OCI-LY1 (cell line): ENCODE measurements around the gene MAN1B1.

Experiments
- EZH2 ChIP-seq: fragments of 200-600 bp; sonication (generic), shearing (Covaris generic); IDR thresholded peaks from 2 replicates; pipeline ENCODE4 v1.8.0; 2017; ENCODE audit warnings: borderline replicate concordance, mixed run types, mild to moderate bottlenecking, antibody characterized with exemption, low read length, moderate library complexity, mixed read lengths
- TF ChIP-seq, protein P1 (sequence below): fragments of 200-600 bp; sonication (generic), shearing (Covaris generic); IDR thresholded peaks from 2 replicates; pipeline ENCODE4 v1.5.1; 2017; ENCODE audit warnings: mild to moderate bottlenecking, antibody characterized with exemption, low read length, moderate library complexity, mixed read lengths

- TF ChIP-seq, protein P1, sequence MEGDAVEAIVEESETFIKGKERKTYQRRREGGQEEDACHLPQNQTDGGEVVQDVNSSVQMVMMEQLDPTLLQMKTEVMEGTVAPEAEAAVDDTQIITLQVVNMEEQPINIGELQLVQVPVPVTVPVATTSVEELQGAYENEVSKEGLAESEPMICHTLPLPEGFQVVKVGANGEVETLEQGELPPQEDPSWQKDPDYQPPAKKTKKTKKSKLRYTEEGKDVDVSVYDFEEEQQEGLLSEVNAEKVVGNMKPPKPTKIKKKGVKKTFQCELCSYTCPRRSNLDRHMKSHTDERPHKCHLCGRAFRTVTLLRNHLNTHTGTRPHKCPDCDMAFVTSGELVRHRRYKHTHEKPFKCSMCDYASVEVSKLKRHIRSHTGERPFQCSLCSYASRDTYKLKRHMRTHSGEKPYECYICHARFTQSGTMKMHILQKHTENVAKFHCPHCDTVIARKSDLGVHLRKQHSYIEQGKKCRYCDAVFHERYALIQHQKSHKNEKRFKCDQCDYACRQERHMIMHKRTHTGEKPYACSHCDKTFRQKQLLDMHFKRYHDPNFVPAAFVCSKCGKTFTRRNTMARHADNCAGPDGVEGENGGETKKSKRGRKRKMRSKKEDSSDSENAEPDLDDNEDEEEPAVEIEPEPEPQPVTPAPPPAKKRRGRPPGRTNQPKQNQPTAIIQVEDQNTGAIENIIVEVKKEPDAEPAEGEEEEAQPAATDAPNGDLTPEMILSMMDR: no peak
- no peak for TF ChIP-seq EZH2
Measured at GRCh38 chr9:137077010-137077747, 9.6 kb upstream of the MAN1B1 start, which contains the start of gene UAP1L1.
